HG02885 (cell line): ENCODE results near the gene TLK2.

ENCODE experiments used
- ATAC-seq: cut with Tn5 transposase; IDR thresholded peaks from one replicate; pipeline ENCODE4 v1.9.1; 2021; ENCODE audit warnings: mild to moderate bottlenecking; ENCODE audit not compliant: unreplicated experiment, poor library complexity

Gene TLK2

DNA sequence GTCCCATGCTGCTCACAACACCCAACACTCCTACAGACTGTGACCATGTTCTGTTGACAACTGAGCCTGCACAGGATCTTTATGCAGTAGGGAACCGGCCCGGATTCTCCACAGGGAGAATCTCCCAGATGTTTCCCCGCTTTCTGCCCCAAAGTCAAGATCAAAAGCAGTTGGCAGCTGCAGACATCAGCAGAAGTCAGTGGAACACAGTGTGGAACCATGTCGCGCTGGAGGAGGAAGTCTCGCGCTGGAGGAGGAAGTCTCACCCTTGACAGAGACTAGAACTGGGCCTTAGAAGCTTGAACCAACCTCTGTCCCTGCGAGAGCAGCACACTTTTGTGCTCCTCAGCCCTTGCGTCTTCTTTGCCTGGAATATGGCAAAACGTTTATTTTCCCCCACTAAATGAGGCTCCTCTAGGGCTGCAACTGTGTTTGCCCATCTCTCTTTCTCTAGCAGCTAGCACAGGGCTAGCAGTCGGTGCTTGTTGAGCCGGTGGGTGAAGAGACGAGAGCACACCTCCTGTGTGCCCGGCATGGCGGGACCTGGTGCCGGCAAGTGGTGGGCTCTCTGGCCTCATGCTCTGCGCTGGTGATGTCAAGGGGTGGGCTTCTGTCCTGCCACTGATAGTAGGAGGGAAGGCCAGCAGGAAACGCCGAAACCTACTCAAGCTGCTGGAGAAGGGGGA is 146.7 kb downstream of the TLK2 start:
- no peak for ATAC-seq

DNA sequence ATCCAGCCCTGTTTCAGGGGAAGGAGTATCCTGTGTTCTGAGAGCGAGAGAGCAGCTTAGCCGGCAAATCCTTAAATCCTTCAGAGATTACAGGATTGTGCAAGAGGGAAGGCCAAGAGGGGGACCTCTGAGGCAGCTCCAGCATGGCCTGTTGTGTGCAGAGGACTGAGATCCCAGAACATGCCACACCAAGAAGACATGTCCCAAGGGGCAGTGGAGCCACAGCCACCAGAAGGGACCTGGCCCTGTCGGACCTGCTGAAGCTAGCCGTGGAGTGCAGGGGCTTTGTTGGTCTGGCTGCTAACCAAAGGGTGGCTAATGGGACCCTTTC is 147.2 kb downstream of the TLK2 start:
- no peak for ATAC-seq

- no peak for ATAC-seq
Observed at GRCh38 chr17:62626719-62627218, 148.1 kb downstream of the TLK2 start.

- peak; percentile 62 for ATAC-seq
Observed at GRCh38 chr17:62627219-62627903, 148.7 kb downstream of the TLK2 start, which contains the start of gene MRC2. Gene MRC2 (plus strand): TSS chr17:62627670. CDS start chr17:62627803, 133 bp downstream.

GRCh38 chr17:62627904-62628633 is 149.4 kb downstream of the TLK2 start:
- ATAC-seq, result peak; percentile 38

DNA sequence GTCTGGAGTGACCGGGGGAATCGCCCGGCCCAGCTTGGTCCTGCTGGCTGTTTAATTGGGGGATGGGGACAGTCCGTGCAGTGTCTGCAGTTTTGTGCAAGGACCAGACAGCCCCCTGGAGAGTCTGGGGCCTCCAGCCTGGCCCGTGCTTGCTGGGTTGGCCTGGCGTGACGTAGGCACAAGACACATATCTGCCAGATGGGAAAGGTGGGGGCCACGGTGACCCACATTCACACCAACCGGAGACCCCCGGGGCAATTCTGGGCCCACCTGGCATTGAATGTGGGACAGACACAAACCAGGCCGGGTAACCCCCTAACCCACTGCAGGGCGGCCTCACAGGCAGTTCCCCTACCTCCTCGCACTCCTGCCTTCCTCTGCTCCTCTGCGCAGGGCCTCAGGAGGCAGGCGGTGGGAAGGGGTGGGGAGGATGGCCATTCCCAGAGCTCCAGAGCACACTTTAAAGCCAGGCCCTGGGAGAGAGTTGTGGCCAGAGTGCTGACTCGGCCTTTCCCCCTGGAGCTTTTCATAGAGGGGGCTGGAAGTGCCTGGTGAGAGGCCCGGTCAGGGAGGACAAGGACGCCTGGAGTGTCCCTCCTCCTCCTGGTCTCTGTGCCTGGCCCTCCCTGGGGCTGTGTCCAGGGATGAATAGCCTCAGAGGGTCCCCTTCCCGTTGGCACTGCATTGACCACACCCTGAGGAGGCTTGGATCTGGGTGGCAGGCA is 150.4 kb downstream of the TLK2 start:
- no peak for ATAC-seq

- ATAC-seq, result no peak
Observed at GRCh38 chr17:62629556-62630364, 151.1 kb downstream of the TLK2 start.

GRCh38 chr17:62630365-62631085 is 151.9 kb downstream of the TLK2 start:
- ATAC-seq, result no peak

DNA sequence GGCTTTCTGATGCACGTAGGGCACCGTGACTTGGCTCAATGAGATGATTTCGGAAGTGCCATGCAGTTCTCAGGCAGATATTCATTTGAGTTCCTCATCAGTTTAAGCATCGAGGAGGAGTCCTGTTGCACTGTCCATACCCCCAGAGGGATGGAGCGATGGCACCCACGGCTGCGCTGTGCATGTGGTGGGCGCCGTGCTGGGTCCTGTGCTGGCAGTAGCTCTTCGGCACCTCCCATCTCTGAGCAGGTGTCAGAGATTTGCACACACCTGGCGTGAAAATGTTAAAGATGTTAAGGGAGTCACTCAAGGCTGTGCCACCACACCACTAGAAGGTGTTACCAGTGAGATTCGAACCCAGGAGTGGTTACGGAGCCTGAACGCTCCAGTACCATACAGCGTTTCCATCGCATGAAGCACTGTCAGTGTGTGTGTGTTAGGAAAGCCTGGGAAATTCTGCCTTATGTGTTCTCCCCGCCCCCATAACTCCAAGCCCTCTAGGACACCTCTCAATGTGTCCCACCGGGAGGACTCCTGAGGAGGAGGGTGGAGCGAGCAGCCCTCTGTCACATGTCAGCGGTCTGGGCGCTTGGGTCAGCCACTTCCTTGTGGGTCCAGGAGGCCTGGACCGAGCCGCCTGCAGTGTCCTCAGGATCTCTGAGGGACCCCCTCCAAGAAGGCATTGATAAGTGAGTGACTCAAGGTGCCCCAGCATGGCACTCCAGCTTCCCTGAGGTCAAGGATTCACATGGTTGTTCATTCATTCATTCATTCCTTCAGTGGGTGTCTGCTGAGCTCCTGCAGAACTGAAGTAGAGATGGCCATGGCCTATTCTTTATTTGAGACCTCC is 152.7 kb downstream of the TLK2 start:
- ATAC-seq, result no peak

GRCh38 chr17:62631936-62632924 is 153.6 kb downstream of the TLK2 start:
- ATAC-seq, result no peak

DNA sequence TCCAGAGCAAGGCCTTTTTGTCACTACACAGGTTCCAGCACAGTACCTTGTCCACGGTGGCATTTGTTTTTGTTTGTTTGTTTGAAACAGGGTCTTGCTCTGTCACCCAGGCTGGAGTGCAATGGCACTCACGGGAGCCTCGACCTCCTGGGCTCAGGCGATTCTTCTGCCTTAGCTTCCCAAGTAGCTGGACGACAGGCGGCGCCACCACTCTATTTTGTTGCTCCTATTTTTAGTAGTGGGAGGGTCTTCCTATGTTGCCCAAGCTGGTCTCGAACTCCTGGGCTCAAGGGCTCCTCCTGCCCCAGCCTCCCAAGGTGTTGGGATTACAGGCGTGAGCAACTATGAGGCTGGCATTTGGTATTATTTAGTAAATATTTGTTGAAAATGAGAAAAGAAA is 159.2 kb downstream of the TLK2 start:
- ATAC-seq, result no peak

- no peak for ATAC-seq
Observed at GRCh38 chr17:62641153-62641552, 162.5 kb downstream of the TLK2 start.

DNA sequence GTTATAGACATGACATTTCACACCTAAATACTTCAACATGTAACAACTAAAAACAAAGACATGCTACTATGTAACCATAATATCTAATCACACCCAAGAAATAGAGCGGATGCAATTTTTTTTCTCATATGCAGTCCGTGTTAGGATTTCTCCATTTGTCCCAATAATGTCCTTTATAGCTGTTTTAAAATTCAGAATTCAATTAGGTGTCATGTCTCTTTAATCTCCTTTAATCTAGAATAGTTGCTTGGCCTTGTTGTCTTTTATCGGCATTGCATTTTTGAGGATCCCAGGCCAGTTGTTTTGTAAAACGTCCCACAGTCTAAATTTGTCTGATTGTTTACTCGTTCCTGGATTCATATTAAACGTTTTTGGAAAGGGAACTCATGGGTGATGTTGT is 163.3 kb downstream of the TLK2 start:
- ATAC-seq, result no peak

DNA sequence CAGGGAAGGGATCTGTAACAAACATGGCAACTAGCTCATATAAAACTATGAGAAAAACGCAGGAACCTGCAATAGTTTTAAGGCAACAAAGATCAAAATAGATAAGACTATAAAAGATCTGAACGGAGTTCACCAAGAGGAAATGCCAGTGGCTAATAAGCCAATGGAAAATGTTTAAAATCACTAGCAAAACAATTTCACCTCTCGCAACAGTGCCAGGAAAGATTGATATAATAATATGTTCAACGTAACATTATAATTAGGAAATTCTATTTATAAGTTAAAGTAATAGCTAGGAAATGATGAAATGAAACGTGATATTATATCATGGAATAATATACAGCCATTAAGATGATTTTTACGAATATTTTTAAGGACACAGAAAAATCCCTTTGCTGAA is 164.9 kb downstream of the TLK2 start:
- ATAC-seq, result no peak

GRCh38 chr17:62644487-62645173 is 166.0 kb downstream of the TLK2 start:
- ATAC-seq, result no peak

- ATAC-seq, result no peak
Observed at GRCh38 chr17:62648251-62648955, 169.8 kb downstream of the TLK2 start.
